Left colon (tissue), 2 donors: ENCODE data around the gene FNDC5. TPM values are rescaled to one million over a fixed set of nuclear protein-coding genes. Genes with fewer than 3 reads are reported as not detected.

ENCODE experiments used
- ATAC-seq: fragments of 200-7000 bp; cut with Tn5 transposase; one replicate; pipeline ENCODE4 v1.9.1; 2020; ENCODE audit warnings: mild to moderate bottlenecking, moderate library complexity
- DNase-seq, 2 donors: peaks; one replicate each; pipeline ENCODE4 v3.0.0-alpha.2; 2020
- intact Hi-C, 2 donors: fragments of 100-400 bp; cut with DNase I in 1 of 2; cut with micrococcal nuclease in 1 of 2; formaldehyde crosslinking; loops; one replicate each; pipeline versions ENCODE4 v1.11.2 to v1.14.0; 2022; cut with DNase I, micrococcal nuclease
- total RNA-seq, 2 donors: library from RNA; stranded (reverse); fragmentation: NEBNext Ultra II Directional; extraction: Animal tissue kit (Norgen Biotek cat#: 25700); gene quantifications; one replicate each; pipeline ENCODE4 v1.2.1, GENCODE V29; 2021
- donor health status: DM: no; HTN: no; CAD: no.
- donor health status: DM: yes; HTN: yes; CAD: no.

The FNDC5 gene
- total RNA-seq, 2 donors from 2014 or later = 0.22 to 0.85 TPM

DNA sequence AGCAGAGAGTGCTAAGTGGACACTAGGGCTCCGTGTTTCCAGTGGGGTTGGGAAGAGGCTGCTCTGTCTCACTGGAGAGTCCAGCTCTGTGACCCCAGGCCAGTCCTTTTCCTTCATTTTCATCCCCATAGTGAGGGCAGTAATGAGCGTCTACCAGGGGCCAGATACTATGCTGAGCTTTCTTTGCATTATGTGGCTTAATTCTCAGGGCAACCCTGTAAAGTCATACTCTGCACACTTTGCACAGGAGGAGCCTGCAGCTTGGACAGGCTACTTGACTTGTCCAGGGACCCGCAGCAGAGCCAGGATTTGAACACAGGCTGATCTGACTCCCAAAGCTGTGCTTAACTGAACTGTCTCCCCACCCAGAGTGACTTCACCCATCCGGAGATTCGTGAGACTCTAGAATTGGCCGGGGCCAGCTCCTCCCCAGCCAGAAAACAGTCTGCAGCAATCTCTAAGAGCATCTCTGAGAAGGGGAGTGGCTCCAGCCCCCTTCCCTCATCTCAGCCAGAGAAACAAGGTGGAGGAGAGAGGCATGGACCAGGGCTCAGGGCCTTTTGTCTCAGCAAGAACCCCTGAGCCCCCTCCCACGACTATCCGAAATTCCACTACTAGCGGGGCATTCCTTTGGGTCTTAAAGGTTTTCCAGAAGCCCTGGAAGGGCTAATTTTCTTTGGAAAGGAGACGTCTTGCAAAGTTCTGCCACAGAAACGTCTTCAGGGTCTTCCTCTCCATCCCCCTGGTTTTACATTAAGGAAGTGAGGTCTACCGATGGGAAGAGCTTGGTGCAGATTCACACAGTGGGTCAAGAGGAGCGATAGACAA, 866 bp upstream of the FNDC5 start:
- DNase-seq (no peak), ATAC-seq (no peak)
- intact Hi-C loops = no loop called here

DNA sequence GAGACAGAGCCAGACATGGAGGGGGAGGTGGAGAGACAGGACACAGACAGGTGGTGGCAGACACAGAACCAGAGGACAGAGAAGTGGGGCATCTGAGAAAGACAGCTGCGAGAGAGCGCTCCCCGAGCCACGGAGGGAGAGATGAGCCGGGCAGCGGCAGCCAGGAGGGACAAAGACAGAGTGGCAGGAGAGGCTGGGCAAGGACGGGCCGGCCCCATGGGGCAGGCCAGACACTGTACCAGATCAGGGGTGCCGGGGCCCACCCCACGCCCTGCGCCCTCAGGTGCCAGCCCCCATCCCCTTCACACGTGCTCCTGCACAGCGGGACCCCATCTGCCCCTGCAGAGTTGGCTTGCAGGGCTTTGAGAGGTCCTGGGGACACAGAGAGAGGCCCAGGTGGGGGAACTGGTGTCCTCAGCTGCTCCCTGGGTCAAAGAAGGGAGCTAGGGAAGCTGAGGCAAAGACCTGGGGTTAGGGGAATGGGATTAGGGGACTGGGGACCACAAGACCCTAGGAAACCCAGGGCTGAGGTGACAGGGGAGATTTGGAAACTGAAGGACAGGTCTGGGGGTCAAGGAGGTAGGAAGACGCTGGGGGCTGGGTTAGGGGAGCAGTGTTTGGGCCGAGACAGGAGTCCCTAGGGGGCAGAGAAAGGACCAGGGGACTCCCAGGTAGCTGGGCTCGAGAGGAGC, 643 bp downstream of the FNDC5 start:
- DNase-seq (no peak), ATAC-seq (no peak)
- intact Hi-C loops = no loop called here

DNA sequence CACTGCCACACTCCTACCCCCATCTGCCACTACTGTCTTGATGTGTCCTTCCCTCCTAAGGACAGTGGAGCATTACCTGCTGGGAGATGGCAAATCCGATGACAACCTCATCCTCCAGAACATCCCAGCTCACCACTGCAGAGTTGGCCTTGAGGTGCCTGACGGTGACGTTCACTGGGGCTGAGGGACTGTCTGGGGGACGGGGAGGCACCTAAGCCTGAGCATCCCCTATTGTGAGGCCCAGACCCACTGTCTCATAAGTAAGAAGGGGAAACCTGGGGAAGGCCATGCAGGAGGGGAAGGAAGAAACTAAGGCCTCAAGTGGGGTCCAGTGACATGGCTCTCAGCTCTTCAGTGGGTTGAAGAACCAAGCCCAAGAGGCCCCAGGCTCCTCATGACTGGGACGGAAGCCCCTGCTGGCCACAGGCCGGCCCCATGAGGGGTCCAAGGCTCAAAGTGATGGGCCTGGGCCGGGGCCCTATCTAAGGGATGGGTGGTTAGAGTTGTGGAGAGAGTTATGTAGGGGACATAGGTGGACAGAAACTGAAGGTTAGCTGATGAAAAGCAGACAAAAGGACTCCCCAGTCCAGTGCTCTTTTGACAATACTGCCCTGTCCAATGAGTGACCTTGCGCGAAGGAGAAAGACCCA, 1.8 kb downstream of the FNDC5 start:
- no peak for ATAC-seq
- intact Hi-C loops = no loop called here

DNA sequence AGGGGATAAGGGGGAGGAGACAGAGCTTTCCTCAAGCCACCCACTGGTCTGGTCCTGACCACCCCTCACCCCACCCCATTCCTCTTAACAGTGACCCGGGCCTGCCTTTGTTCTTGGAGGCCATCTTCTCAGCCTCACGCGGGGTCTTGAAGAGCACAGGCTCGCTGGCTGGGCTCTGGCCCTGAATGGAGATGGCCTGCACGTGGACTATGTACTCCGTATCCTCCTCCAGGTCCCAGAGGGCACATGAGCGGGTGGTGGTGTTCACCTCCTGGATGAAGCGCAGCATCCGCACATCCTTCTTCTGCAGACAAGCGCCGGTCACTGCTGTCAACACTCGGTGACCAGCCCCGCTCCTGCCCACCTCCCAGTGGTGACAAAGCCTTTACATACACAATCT, 2.6 kb downstream of the FNDC5 start:
- no peak for DNase-seq
- intact Hi-C loops = no loop called here

More for the DNA sequence above, 1.8 kb downstream of the FNDC5 start:
- no peak for DNase-seq

DNA sequence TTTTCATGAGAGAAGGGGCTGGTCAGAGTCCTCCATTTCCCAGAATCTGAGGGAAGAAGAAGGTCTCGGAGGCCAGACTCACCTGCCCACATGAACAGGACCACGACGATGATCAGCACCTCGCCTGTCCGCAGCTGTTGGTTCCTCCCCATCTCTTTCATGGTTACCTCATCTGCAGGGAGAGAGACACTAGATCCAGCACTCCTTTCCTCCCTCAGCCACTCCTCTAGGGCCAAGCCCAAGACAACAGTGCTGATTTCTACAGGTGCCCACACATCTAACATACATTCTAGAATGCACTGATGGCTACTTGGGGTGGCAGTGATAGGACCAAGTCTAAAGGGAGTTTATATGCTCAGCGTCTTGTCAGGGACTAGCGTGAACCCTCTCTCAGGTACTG, 3.0 kb downstream of the FNDC5 start:
- intact Hi-C loops = no loop called here

More for the DNA sequence above, 2.6 kb downstream of the FNDC5 start:
- no peak for ATAC-seq

DNA sequence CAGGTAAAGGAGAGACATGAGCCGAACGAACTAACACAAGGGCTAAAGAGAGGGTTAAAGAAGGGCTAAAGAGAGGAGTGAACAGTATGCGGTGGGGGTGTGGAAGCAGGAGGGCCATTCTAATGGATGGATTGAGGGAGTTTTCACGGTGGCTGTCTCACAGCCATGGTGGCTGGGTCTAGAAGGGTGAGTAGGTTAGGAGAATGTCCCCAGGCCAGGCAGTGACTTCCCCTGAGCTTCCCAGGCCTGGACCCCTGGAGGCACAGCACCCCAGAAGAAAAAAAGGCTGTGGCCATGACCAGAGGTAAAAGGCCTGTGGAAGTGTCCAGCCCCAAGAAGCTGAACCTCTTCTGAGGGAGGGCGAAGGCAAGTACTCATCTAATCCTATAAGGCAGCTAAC, 3.6 kb downstream of the FNDC5 start:
- ATAC-seq = no peak
- intact Hi-C loops = no loop called here
- DNase-seq = no peak

More for the DNA sequence above, 3.0 kb downstream of the FNDC5 start:
- DNase-seq (no peak), ATAC-seq (no peak)

DNA sequence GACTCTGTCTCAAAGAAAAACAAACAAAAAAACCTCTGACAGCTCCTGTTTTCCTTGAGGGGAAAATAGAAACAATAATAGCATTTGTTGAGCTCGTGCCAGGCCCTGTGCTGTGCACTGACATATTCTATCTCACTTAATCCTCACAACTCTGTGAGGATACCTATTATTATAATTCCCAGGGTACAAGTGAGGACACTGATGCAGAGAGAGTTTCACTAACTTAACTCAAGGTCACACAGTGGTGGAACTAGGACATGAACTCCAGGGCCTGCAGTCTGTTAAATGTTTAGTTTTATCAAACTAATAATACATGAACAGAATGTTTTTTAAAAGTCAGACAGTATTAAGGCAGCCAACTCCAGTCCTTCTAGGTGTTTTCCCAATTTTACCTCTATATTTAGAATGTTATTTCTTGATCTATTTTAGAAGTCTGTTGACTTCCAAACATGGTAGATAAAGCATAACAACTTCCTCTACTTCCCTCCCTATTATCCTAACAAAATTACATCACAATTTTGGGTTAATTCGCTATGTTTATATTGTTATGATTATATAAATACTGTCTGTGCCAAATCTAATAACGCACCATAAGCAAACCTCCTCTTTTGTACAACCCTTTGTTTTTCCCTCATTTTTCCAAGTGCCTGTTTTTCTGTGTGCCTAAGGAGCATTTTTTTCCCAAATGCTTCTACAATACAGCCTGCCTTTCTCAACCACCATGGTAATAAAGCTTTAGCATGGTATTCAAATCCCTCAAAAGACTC, 4.9 kb downstream of the FNDC5 start:
- intact Hi-C loops = no loop called here
- ATAC-seq (no peak), DNase-seq (no peak)

DNA sequence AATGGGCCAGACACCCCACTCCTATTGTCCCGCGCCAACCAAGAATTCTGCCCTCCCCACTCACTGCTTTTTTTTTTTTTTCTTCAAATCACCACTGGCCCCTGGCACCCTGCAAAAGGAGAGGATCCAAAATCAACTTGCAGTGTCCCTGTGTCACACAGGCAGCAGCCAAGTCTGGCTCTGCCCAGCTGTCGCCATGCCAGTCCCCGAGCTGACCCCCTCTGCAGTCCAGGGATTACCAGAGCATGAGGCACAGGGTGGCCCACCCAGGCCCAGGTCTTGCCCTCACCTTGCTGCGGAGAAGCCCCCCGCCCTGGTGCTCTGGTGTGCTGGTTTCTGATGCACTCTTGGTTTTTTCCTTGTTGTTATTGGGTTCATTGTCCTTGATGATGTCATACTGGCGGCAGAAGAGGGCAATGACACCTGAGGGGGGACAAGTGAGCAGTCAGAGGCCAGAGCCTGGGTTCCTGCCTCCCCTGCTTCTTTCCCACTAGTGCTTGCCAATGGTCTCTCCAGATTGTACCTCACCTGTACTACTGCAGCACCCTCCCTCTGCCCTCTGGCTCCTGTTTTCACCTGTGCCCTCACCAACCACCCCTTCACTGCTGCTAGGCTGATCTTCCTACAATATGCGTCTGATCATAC, 6.2 kb downstream of the FNDC5 start:
- ATAC-seq (no peak), DNase-seq (no peak)
- intact Hi-C loops = no loop called here

DNA sequence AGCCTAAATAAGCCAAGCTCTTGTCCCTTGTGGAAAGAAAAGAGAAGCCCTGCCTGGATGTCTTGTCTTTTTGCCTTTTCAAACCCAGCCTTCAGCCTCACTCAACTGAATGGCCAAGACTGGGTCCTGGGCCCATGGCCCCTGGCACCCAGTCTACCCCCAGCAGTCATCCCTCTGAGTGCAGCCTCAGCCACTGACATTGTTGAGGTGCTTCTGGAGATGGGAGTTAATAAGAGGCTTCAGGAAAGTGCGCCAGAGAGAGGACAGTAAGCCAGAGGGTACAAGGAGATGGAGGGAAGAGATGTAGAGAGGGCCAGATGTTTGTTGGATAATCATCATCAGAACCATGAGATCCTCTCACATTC, 6.8 kb downstream of the FNDC5 start:
- no peak for DNase-seq
- intact Hi-C loops = no loop called here
- ATAC-seq = no peak

DNA sequence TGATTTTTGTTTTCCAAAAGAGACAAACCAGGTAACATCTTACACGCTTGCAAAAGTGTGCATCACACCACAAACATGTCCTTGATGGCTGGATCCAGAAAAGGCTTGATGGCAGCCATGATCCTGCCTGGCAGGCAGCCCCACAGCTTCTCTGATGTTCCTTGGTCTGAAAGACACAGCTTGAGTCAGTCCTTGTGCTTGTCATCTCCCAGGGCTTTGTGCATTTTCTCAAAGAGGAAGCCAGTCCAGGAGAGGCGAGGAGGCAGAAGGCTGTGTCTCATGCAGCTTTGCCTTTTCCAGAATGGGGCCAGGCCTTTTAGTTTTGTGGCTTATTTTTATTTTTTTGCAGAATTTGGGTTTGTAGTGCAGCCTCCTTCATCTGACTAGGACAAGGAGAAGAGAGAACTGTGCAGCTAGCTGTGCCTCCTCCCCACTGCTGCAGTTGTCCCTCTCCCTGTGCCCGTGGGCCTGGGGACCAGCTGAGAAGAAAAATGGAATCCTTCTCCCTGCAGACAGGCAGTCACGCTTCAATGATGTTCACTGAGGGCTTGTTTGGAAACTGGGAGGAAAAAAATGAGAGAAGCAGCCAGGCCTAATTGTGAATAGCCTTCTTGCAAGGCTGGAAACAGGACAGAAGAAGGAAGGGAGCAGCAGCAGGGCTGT, 7.4 kb downstream of the FNDC5 start:
- DNase-seq (no peak), ATAC-seq (no peak)
- intact Hi-C loops = no loop called here

DNA sequence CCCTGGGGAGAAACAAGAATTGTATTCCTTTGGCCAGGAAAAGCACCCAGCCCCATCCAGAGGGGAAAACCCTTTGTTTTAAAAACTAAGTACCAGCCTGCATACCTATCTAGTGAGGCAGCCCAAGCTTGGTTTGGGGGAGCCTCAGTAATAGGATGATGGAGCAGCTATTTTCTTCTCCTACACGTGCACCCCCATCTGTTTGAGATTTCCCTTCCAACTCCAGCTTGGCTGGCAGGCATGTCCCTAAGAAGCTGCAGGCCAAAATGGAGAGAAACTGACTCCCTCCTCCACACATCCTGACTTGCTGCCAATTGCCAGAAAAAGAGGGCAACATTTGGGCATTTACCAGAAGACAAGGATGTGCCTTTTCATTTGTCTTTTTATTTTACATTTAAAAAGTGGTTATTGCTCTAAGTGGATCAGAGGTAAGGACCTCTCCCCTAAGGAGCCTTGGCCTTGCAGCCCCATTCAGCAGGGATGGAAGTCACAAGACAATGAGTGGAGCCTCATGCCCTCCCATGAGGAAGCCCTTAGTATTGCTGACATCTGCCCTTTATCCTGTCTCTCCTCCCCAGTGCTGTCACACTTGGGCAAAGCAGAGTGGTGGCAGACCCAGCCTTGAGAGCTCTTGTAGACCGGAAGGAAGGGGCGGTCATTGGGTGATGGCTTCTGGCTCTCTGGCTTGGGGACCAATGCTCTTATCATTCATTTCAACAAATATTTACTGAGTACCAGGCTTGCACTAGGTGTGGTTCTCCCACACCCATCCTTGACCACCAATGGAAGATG, 8.6 kb downstream of the FNDC5 start:
- DNase-seq = no peak
- no peak for ATAC-seq
- intact Hi-C loops = no loop called here

DNA sequence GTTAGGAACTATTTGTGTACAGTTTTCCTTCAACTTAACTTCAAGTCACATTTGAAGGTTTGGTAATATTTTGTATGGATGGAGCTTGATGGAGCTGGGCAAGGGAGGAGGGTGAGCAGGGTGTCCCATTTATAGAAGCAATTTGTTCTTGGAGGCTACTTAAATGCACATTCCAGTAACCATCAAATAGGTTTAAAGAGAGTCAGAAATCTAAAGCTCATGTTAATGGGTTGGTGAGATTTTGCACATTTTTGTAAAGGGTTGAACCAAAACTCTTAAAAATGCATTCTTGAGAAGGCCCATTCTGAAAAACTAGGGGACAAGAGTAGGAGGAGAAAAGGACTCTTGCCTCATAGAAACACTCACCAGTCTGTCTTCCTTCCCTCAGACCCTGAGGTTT, 10.1 kb downstream of the FNDC5 start:
- intact Hi-C loops = no loop called here
- DNase-seq (no peak), ATAC-seq (no peak)

DNA sequence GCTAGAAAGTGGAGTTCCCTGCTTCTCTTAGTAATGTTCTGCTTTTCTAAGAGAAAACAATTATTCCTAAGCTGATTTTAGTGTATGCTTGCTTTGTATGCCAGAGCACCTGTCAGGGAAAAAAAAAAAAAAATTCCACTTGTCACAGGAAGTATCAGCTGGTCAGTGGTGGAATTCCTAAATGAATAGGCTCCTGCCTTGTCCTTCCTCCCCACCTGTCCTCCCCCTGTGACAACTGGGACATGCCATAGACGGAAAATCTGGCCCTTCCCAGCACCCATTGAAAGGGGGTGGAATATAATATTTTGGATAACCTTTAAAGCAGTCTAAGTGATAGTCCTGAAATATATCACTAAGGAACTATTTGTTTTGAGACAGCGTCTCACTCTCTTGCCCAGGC, 10.8 kb downstream of the FNDC5 start:
- intact Hi-C loops = no loop called here
- DNase-seq = no peak
- no peak for ATAC-seq

DNA sequence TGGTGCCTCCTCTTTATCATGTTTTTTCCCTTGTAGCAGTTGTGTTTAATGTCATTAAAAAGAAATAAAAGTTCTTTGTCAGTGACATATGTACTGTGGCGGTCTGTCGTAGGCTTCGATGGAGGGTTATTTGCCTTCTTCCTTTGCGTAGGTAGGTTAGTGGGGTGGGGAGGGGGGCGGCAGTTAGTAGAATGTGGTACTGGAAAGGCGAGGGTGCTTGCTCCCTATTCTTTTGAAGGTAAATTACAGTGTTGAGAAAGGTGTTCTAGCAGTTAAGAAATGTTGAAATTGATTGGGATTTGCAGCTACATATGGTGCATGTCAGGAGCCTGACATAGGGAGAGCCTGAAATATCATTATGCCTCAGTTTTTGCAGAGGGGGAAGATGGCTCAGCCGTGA, 11.9 kb downstream of the FNDC5 start:
- intact Hi-C loops = no loop called here
- no peak for ATAC-seq
- no peak for DNase-seq

DNA sequence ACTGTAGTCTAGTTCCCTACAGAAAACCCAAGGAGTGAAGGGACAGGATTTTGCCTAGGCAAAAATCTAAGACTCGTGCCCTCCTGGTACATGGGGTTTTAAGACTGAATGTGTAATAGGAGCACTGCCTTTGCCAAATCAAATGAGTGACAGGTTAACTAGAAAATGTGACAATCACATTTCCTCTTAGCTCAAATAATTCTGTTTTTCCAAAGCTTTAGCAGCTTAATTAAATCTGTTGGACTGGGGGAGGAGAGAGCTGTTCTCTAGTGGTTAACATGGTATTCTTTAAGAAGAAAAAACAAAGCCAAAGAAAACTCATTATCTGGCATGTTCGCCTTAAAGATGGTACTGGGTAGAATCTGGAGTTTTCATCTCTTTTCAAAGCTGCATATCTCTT, 12.6 kb downstream of the FNDC5 start:
- intact Hi-C loops = no loop called here
- no peak for ATAC-seq
- no peak for DNase-seq

DNA sequence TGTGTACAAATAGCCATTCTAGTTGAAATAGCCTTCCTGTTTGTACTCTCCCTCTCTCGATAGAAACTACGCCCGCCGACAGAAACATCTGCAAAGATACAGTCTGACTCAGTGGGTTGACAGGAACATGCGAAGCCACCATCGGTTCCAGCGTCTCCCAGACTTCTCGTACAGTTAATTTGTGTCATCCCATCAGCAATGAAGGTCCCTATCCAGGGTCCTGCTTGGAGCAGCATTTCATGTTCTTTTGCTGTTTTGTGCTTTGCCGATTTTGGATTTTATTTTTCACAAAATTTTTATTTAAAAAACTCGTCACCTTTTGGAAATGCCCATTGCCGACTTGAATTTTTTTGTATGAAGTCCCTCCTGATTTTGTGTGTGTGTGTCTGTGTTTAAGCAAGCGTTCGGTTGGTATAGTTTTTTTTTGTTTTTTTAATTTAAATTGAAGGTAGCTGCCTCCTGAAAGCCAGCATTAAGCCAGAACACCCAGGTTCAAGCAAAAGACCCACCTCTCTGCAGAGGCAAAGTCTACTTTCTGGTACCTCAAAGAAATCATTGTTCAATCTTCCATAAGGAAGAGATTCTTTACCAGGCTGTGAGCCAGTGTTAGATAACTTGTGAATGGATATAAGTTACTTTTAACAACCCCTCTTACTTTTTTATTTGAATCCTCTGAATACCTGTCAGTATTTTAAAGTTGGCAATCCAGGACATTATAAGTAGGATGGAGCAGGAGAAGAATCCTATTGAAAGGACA, 14.7 kb downstream of the FNDC5 start:
- DNase-seq (no peak), ATAC-seq (peak; percentile 97)
- intact Hi-C loops = no loop called here
